Hepatocyte (in vitro differentiated cells): ENCODE data around the gene ATP6V0A4.

Source experiments
- CTCF ChIP-seq: fragments of 200-600 bp; sonication (generic); IDR thresholded peaks from 2 replicates; pipeline ENCODE4 v1.5.1; 2016; ENCODE audit warnings: antibody characterized with exemption, mild to moderate bottlenecking; ENCODE audit not compliant: poor library complexity
- EZH2 ChIP-seq: fragments of 200-600 bp; sonication (generic); IDR thresholded peaks from 2 replicates; pipeline ENCODE4 v1.6.1; 2016; ENCODE audit warnings: antibody characterized with exemption, mild to moderate bottlenecking, borderline replicate concordance

- TF ChIP-seq EZH2 (no peak), CTCF (no peak)
These were observed 37.1 kb upstream of the ATP6V0A4 start for GRCh38 chr7:138835087-138835486.
